PC-3 (cell line): ENCODE data around the gene AMT. TPM values are rescaled to one million over a fixed set of nuclear protein-coding genes. Genes with fewer than 3 reads are reported as not detected.
"Not testable (repeated sequence)": the region's sequence is repeated elsewhere in the genome, so short reads cannot be mapped to it uniquely, and the experiment has no call there.

Experiments
- ATAC-seq: fragments of 200-7000 bp; cut with Tn5 transposase; 2 replicates; pipeline ENCODE4 v1.9.1; 2020; ENCODE audit warnings: mild to moderate bottlenecking, moderate library complexity
- BruUV-seq: library from RNA; stranded (reverse); fragments of 400-500 nt; replicated peaks from 2 replicates; lab custom pipeline; 2021; lab: Mats Ljungman, UMichigan
- CTCF ChIA-PET: fragments of 300-600 bp; sonication (Branson Sonifier 250); formaldehyde crosslinking; loops from one replicate; lab custom pipeline; 2022; ENCODE audit warnings: antibody characterized with exemption; lab: Charles Lee
- POLR2A ChIA-PET: fragments of 300-600 bp; sonication (Branson Sonifier 250); formaldehyde crosslinking; loops from one replicate; lab custom pipeline; 2022; ENCODE audit warnings: antibody characterized with exemption; ENCODE audit not compliant: unreplicated experiment; lab: Charles Lee
- DNase-seq: peaks from one replicate; pipeline ENCODE4 v3.0.0-alpha.2; 2015
- H2AFZ ChIP-seq: fragments of 300-600 bp; sonication (generic); 2 replicates; pipeline ENCODE4 v1.6.0; 2016; ENCODE audit warnings: antibody characterized with exemption, low read length
- H3F3A ChIP-seq: fragments of 300-600 bp; sonication (generic); one replicate; pipeline ENCODE4 v1.6.0; 2017; ENCODE audit warnings: antibody characterized with exemption, low read length, control low read depth, mild to moderate bottlenecking; ENCODE audit not compliant: unreplicated experiment
- H3K27ac ChIP-seq: fragments of 300-600 bp; sonication (generic); 2 replicates; pipeline ENCODE4 v1.5.1; 2016; ENCODE audit warnings: mild to moderate bottlenecking, low read length
- H3K27me3 ChIP-seq: fragments of 300-600 bp; sonication (generic); 2 replicates; pipeline ENCODE4 v1.6.1; 2016; ENCODE audit warnings: low read length, mixed read lengths
- H3K36me3 ChIP-seq: fragments of 300-600 bp; sonication (generic); 2 replicates; pipeline ENCODE4 v1.6.1; 2016; ENCODE audit warnings: low read depth, mixed run types, low read length, mixed read lengths
- H3K4me1 ChIP-seq: fragments of 300-600 bp; sonication (generic); 2 replicates; pipeline ENCODE4 v1.5.1; 2016; ENCODE audit warnings: low read length; ENCODE audit not compliant: insufficient read depth
- H3K4me2 ChIP-seq: fragments of 300-600 bp; sonication (generic); 2 replicates; pipeline ENCODE4 v1.6.0; 2016; ENCODE audit warnings: low read length
- H3K4me3 ChIP-seq: fragments of 300-600 bp; sonication (generic); 2 replicates; pipeline ENCODE4 v1.5.1; 2016; ENCODE audit warnings: mild to moderate bottlenecking, low read length, mixed read lengths
- H3K79me2 ChIP-seq: fragments of 300-600 bp; sonication (generic); 2 replicates; pipeline ENCODE4 v1.6.1; 2017; ENCODE audit warnings: low read length, mixed read lengths
- H3K9ac ChIP-seq: fragments of 300-600 bp; sonication (generic); 2 replicates; pipeline ENCODE4 v1.6.0; 2016; ENCODE audit warnings: mild to moderate bottlenecking, low read length
- H3K9me2 ChIP-seq: fragments of 300-600 bp; sonication (generic); replicated peaks from 2 replicates; pipeline ENCODE4 v1.6.1; 2016; ENCODE audit warnings: mixed run types, low read length, mixed read lengths
- H3K9me3 ChIP-seq: fragments of 300-600 bp; sonication (generic); 2 replicates; pipeline ENCODE4 v1.6.1; 2016; ENCODE audit warnings: low read length, mixed read lengths
- H4K20me1 ChIP-seq: fragments of 300-600 bp; sonication (generic); 2 replicates; pipeline ENCODE4 v1.6.1; 2016; ENCODE audit warnings: low read length, mixed read lengths
- CTCF ChIP-seq: fragments of 300-600 bp; sonication (generic); conservative IDR thresholded peaks from 2 replicates; pipeline ENCODE4 v1.5.1; 2017; ENCODE audit warnings: antibody characterized with exemption, low read depth, mild to moderate bottlenecking, low read length
- EZH2 ChIP-seq: fragments of 300-600 bp; sonication (generic); IDR thresholded peaks from one replicate; pipeline ENCODE4 v1.6.1; 2017; ENCODE audit warnings: antibody characterized with exemption, mild to moderate bottlenecking, low read length; ENCODE audit not compliant: unreplicated experiment
- EZH2phosphoT487 ChIP-seq: fragments of 300-600 bp; sonication (generic); IDR thresholded peaks from 2 replicates; pipeline ENCODE4 v1.6.1; 2018; ENCODE audit warnings: mild to moderate bottlenecking, antibody characterized with exemption, low read length, borderline replicate concordance
- intact Hi-C: fragments of 100-400 bp; cut with micrococcal nuclease; formaldehyde crosslinking; loops from 2 replicates; pipeline ENCODE4 v1.9.0; 2023
- total RNA-seq: library from RNA; depleted of rRNA; stranded (reverse); fragments of >200 nt; gene quantifications from 2 replicates; pipeline ENCODE4 v1.2.3, GENCODE V29; 2014

The AMT gene
- total RNA-seq, 1 experiment from 2014 or later: 1.8 TPM

GRCh38 chr3:49397470-49397869 is 24.8 kb downstream of the AMT start:
- CTCF ChIA-PET: interaction anchor here (0.6 kb wide), 1 partner anchor 28 kb away, joined by 3 read pairs; no protein-coding TSS in a partner anchor
- TF ChIP-seq EZH2 (no peak), EZH2phosphoT487 (no peak), CTCF (no peak)
- Histone ChIP-seq H3K4me2 (no peak overlapping the region), H4K20me1 (peaks cover 61% of the 10 kb centered on the region), H3K79me2 (peaks cover 99% of the 10 kb centered on the region), H3K27me3 (no peaks in the 10 kb centered on the region), H3K4me3 (no peak overlapping the region), H2AFZ (no peak overlapping the region), H3K9me2 (no peaks in the 10 kb centered on the region), H3K36me3 (peaks cover 27% of the 10 kb centered on the region), H3K4me1 (no peaks in the 10 kb centered on the region), H3K9ac (no peak overlapping the region), H3F3A (peaks cover 8% of the 10 kb centered on the region), H3K9me3 (no peaks in the 10 kb centered on the region), H3K27ac (no peak overlapping the region)
- POLR2A ChIA-PET: no interaction called here
- DNase-seq (no peak), ATAC-seq (0 out of 2 replicates have a peak, but pooled peaks have one; percentile 35)
- intact Hi-C loops: no loop called here
- BruUV-seq: no TSS peak

GRCh38 chr3:49391310-49391709 is 31.0 kb downstream of the AMT start:
- BruUV-seq, H3K9me3 ChIP-seq, H3F3A ChIP-seq, CTCF ChIA-PET, ATAC-seq, H2AFZ ChIP-seq, DNase-seq, POLR2A ChIA-PET, intact Hi-C loops, H3K27me3 ChIP-seq, H3K4me2 ChIP-seq, H3K4me3 ChIP-seq, H3K9ac ChIP-seq, H3K9me2 ChIP-seq, H3K27ac ChIP-seq: not testable (repeated sequence)
- H3K79me2 ChIP-seq: peaks cover 97% of the 10 kb centered on the region
- H3K36me3 ChIP-seq: peaks cover 12% of the 10 kb centered on the region
- H3K4me1 ChIP-seq: peaks cover 10% of the 10 kb centered on the region; the same call in 1 of the 2 replicates
- peaks cover 52% of the 10 kb centered on the region for H4K20me1 ChIP-seq

- no peak for TF ChIP-seq EZH2phosphoT487
- TF ChIP-seq CTCF: no peak
- no peak for TF ChIP-seq EZH2
- Histone ChIP-seq H3K4me3 (no peak overlapping the region), H3K79me2 (peaks cover 97% of the 10 kb centered on the region), H3K4me1 (peaks cover 10% of the 10 kb centered on the region; the same call in 1 of the 2 replicates), H3K36me3 (no peaks in the 10 kb centered on the region; the same call in 1 of the 2 replicates), H3F3A (no peaks in the 10 kb centered on the region), H3K9me3 (no peaks in the 10 kb centered on the region), H3K9me2 (no peaks in the 10 kb centered on the region), H3K27ac (no peak overlapping the region), H4K20me1 (peaks cover 59% of the 10 kb centered on the region), H2AFZ (no peak overlapping the region), H3K9ac (no peak overlapping the region), H3K4me2 (no peak overlapping the region), H3K27me3 (no peaks in the 10 kb centered on the region)
- intact Hi-C loops: no loop called here
- ChIA-PET CTCF (no interaction called here), POLR2A (interaction anchor here (0.6 kb wide), 1 partner anchor 23 kb away, joined by 3 read pairs; the partner anchor contains the start of genes RHOA and TCTA)
- no peak for DNase-seq
- ATAC-seq: no peak
- BruUV-seq: no TSS peak
These were observed 33.0 kb downstream of the AMT start for GRCh38 chr3:49389297-49389696.
